ENCODE results near the gene UGT1A7.
"Not testable (repeated sequence)": the region's sequence is repeated elsewhere in the genome, so short reads cannot be mapped to it uniquely, and the experiment has no call there.

DNA sequence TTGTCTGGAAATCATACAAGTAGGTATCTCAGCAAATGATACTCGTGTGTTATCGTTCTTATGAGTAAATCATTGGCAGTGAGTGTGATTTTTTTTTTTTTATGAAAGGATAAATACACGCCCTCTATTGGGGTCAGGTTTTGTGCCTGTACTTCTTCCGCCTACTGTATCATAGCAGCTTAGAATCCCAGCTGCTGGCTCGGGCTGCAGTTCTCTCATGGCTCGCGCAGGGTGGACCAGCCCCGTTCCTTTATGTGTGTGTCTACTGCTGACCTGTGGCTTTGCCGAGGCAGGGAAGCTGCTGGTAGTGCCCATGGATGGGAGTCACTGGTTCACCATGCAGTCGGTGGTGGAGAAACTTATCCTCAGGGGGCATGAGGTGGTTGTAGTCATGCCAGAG lies 45.4 kb upstream of the UGT1A7 start, which contains the start of gene UGT1A10:
- peak; percentile 88 for TF ChIP-seq POLR2A (IDR thresholded peaks at IDR 0.05)
- TF ChIP-seq, protein P1, sequence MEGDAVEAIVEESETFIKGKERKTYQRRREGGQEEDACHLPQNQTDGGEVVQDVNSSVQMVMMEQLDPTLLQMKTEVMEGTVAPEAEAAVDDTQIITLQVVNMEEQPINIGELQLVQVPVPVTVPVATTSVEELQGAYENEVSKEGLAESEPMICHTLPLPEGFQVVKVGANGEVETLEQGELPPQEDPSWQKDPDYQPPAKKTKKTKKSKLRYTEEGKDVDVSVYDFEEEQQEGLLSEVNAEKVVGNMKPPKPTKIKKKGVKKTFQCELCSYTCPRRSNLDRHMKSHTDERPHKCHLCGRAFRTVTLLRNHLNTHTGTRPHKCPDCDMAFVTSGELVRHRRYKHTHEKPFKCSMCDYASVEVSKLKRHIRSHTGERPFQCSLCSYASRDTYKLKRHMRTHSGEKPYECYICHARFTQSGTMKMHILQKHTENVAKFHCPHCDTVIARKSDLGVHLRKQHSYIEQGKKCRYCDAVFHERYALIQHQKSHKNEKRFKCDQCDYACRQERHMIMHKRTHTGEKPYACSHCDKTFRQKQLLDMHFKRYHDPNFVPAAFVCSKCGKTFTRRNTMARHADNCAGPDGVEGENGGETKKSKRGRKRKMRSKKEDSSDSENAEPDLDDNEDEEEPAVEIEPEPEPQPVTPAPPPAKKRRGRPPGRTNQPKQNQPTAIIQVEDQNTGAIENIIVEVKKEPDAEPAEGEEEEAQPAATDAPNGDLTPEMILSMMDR (IDR thresholded peaks at IDR 0.05), result not testable (repeated sequence)
- TF ChIP-seq EP300 (IDR thresholded peaks at IDR 0.05; ENCODE audit: low read depth), result not testable (repeated sequence)
- peak; percentile 47 to 92 (median 89) for TF ChIP-seq POLR2AphosphoS5 (IDR thresholded peaks at IDR 0.05)
